Esophagus muscularis mucosa (tissue), 4 donors: Measurements from ENCODE around the gene CLCA1. TPM values are rescaled to one million over a fixed set of nuclear protein-coding genes. Genes with fewer than 3 reads are reported as not detected.

Experiments
- DNase-seq: peaks from one replicate; pipeline ENCODE4 v3.0.0-alpha.2; 2017; ENCODE audit errors: extremely low spot score
- H3K27ac ChIP-seq, 4 donors: fragments of 200-600 bp; sonication (generic); replicated peaks in 1 of 4; 1 replicate in 3 of 4; 2 replicates in 1 of 4; pipeline ENCODE4 v1.5.1; 2016 to 2019; ENCODE audit warnings: mild to moderate bottlenecking in 1 of 4
- H3K27me3 ChIP-seq, 4 donors: fragments of 200-600 bp; sonication (generic); one replicate each; pipeline versions ENCODE4 v1.5.1 to v1.6.0; 2016 to 2019
- H3K36me3 ChIP-seq, 4 donors: fragments of 200-600 bp; sonication (generic); one replicate each; pipeline ENCODE4 v1.5.1; 2016 to 2019
- H3K4me1 ChIP-seq, 4 donors: fragments of 200-600 bp; sonication (generic); one replicate each; pipeline ENCODE4 v1.5.1; 2016 to 2019
- H3K4me3 ChIP-seq, 4 donors: fragments of 200-600 bp; sonication (generic); 1 replicate in 2 of 4; 2 replicates in 2 of 4; pipeline ENCODE4 v1.5.1; 2016 to 2019; ENCODE audit warnings: mild to moderate bottlenecking in 4 of 4, moderate library complexity in 1 of 4
- H3K9me3 ChIP-seq, 4 donors: fragments of 200-600 bp; sonication (generic); 1 replicate in 3 of 4; 2 replicates in 1 of 4; pipeline ENCODE4 v1.5.1; 2016 to 2019
- EP300 ChIP-seq: sonication (generic); formaldehyde crosslinking; IDR thresholded peaks from one replicate; pipeline ENCODE4 v1.6.1; 2017; ENCODE audit warnings: antibody characterized with exemption
- POLR2A ChIP-seq: fragments of 450-650 bp; IDR thresholded peaks from one replicate; pipeline ENCODE4 v1.6.1; 2017; ENCODE audit warnings: antibody characterized with exemption, moderate library complexity, mild to moderate bottlenecking, low read depth
- POLR2AphosphoS5 ChIP-seq, 2 donors: sonication (generic); formaldehyde crosslinking; IDR thresholded peaks; one replicate each; pipeline ENCODE4 v1.6.1; 2017; ENCODE audit warnings: antibody characterized with exemption in 2 of 2
- WGBS: methylation state at CpG from one replicate; pipeline ENCODE4 v1.1.5; 2018; 5-methylcytosine and 5-hydroxymethylcytosine counted together
- intact Hi-C: fragments of 100-400 bp; cut with DNase I; formaldehyde crosslinking; loops from one replicate; pipeline ENCODE4 v1.15.1; 2023
- total RNA-seq, 4 donors: library from RNA; depleted of rRNA; stranded (reverse); fragments of >200 nt; gene quantifications; one replicate each; pipeline versions ENCODE4 v1.1.0 to v1.2.1, GENCODE V29; 2016
- TF ChIP-seq, protein P1 (sequence below), 3 experiments: fragments of 200-600 bp in 2 of 3; fragments of 450-650 bp in 1 of 3; sonication (generic) in 2 of 3; IDR thresholded peaks; one replicate each; pipeline ENCODE4 v1.5.1; 2017 to 2019; ENCODE audit warnings: antibody characterized with exemption in 3 of 3, mild to moderate bottlenecking in 2 of 3, moderate library complexity in 1 of 3

The CLCA1 gene
- total RNA-seq, 4 donors from 2014 or later: 0.11 TPM; not detected in 3

DNA sequence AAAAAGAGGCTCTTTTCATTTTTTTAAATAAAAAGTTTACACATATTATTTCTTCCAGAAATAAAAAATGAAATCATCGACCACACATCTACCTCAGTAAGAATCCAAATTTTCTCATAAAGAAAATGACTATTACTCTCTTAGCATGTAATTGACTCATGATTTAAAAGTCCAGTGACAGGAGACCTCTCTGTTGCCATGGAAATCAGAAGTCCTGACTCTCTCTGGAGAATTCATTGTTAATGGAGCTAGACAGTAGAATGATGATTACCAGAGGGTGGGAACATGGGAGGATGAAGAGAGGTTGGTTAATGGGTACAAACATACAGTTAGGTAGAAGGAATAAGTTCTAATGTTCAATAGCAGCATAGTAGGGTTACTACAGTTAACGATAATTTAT, 73.1 kb downstream of the CLCA1 start:
- Histone ChIP-seq H3K4me3 (no peak overlapping the region), H3K27me3 (no peaks in the 10 kb centered on the region), H3K27ac (no peak overlapping the region), H3K9me3 (no peaks in the 10 kb centered on the region), H3K4me1 (no peaks in the 10 kb centered on the region), H3K36me3 (no peaks in the 10 kb centered on the region)
- TF ChIP-seq POLR2AphosphoS5 (IDR thresholded peaks at IDR 0.05) (no peak), POLR2A (no peak)
- TF ChIP-seq, protein P1, sequence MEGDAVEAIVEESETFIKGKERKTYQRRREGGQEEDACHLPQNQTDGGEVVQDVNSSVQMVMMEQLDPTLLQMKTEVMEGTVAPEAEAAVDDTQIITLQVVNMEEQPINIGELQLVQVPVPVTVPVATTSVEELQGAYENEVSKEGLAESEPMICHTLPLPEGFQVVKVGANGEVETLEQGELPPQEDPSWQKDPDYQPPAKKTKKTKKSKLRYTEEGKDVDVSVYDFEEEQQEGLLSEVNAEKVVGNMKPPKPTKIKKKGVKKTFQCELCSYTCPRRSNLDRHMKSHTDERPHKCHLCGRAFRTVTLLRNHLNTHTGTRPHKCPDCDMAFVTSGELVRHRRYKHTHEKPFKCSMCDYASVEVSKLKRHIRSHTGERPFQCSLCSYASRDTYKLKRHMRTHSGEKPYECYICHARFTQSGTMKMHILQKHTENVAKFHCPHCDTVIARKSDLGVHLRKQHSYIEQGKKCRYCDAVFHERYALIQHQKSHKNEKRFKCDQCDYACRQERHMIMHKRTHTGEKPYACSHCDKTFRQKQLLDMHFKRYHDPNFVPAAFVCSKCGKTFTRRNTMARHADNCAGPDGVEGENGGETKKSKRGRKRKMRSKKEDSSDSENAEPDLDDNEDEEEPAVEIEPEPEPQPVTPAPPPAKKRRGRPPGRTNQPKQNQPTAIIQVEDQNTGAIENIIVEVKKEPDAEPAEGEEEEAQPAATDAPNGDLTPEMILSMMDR (IDR thresholded peaks at IDR 0.05): no peak
- no peak for DNase-seq
- WGBS: 85% methylated on average over 2 of the region's 2 CpGs
- intact Hi-C loops: no loop called here

DNA sequence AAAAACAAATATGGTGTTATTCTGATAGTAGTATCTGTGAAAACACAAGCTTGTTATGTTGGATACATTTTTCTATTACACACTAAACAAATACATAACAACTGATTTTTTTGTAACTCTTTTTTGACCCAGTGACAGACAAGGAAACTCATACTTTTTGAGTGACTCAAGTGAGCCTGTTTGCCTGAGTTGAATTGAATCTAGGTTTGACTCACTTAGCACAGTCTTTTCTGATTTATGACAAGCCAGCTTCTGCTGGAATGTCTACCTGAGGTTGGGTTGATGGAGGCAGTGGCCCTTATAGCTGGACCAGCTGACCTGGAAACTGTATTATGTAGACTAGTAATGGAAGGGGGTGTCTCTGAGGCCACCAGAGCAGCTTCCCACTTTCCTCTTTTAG, 73.9 kb downstream of the CLCA1 start:
- no peak overlapping the region for H3K4me3 ChIP-seq
- H3K36me3 ChIP-seq: no peaks in the 10 kb centered on the region
- H3K9me3 ChIP-seq: no peaks in the 10 kb centered on the region
- H3K27ac ChIP-seq: no peak overlapping the region
- DNase-seq: no peak
- TF ChIP-seq POLR2AphosphoS5 (IDR thresholded peaks at IDR 0.05) (no peak), POLR2A (no peak), EP300 (no peak)
- TF ChIP-seq, protein P1 (IDR thresholded peaks at IDR 0.05): no peak
- no peaks in the 10 kb centered on the region for H3K27me3 ChIP-seq
- intact Hi-C loops: no loop called here
- no peaks in the 10 kb centered on the region for H3K4me1 ChIP-seq

GRCh38 chr1:86546787-86547221, 78.1 kb downstream of the CLCA1 start, which contains the start of gene CLCA4:
CLCA4 (plus strand) TSS chr1:86547078; CDS start chr1:86547120, 42 bp downstream.
- Histone ChIP-seq H3K36me3 (no peaks in the 10 kb centered on the region), H3K27me3 (no peaks in the 10 kb centered on the region), H3K9me3 (no peaks in the 10 kb centered on the region), H3K4me1 (no peaks in the 10 kb centered on the region), H3K27ac (no peak within 1 kb of the TSS), H3K4me3 (no peak within 1 kb of the TSS)
- intact Hi-C loops: no loop called here
- no peak for DNase-seq
- TF ChIP-seq, protein P1 (IDR thresholded peaks at IDR 0.05): no peak
- TF ChIP-seq POLR2AphosphoS5 (IDR thresholded peaks at IDR 0.05): no peak
- TF ChIP-seq POLR2A: no peak
- no peak for TF ChIP-seq EP300
- 42% methylated on average over 2 of the region's 2 CpGs for WGBS

DNA sequence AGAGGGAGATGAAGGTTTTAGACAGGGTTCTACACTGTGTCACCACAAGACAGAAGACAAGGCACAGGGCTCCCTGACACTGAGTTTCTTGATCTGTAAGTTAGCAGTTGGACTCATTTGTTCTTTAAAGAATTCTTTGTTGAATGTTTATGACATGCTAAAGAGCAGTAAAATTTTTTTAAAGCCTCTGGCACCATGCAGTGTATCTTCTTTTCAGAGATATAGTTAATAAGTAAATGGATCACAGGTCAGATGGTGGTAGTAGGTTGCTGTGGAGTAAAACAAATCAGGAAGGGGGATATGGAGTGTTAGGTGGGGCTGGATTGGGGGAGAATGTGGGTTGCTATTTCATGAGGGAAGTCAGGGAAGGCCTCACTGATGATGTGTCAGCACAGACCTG, 80.1 kb downstream of the CLCA1 start:
- intact Hi-C loops: no loop called here
- Histone ChIP-seq H3K4me3 (no peak overlapping the region), H3K9me3 (no peaks in the 10 kb centered on the region), H3K4me1 (no peaks in the 10 kb centered on the region), H3K27ac (no peak overlapping the region), H3K27me3 (no peaks in the 10 kb centered on the region), H3K36me3 (no peaks in the 10 kb centered on the region)
- DNase-seq: no peak
- TF ChIP-seq, protein P1 (IDR thresholded peaks at IDR 0.05): no peak
- TF ChIP-seq POLR2A (no peak), EP300 (no peak), POLR2AphosphoS5 (IDR thresholded peaks at IDR 0.05) (no peak)

Other genes with a start within 250 kb of the CLCA1 start
- gene ODF2L, start 72.6 kb upstream of the CLCA1 start, total RNA-seq: 10 to 100 TPM; 11.6 to 18.7 (median 13.3) TPM
- gene CLCA2, start 44.8 kb upstream of the CLCA1 start, total RNA-seq: not detected
- gene CLCA4, start 78.2 kb downstream of the CLCA1 start, total RNA-seq: 1 to 10 TPM in 2 of 4 donors, not detected in 2; 1.4 to 1.7 TPM
- 10 to 100 TPM; 56.2 to 73.1 (median 61.8) TPM for gene SH3GLB1, start 235.6 kb downstream of the CLCA1 start, total RNA-seq